GM12865 (cell line): ENCODE data around the gene RFNG.

ENCODE experiments used
- DNase-seq: peaks from one replicate; pipeline ENCODE4 v3.0.0; 2010; ENCODE audit warnings: low read depth
- H3K4me3 ChIP-seq: 2 replicates; pipeline ENCODE4 v1.5.1; 2011; ENCODE audit warnings: mild to moderate bottlenecking, low read depth, low read length, control low read depth
- CTCF ChIP-seq: IDR thresholded peaks from 2 replicates; pipeline ENCODE4 v1.5.1; 2011; ENCODE audit warnings: low read length, control low read depth, low read depth, inconsistent platforms; ENCODE audit not compliant: insufficient read depth; ENCODE audit errors: missing control alignments

The RFNG gene

GRCh38 chr17:82063424-82064415 lies 12.1 kb upstream of the RFNG start:
- no peak for TF ChIP-seq CTCF
- H3K4me3 ChIP-seq: no peak overlapping the region; the same call in 1 of the 2 replicates
- DNase-seq: no peak

GRCh38 chr17:82062984-82063368 lies 11.4 kb upstream of the RFNG start:
- no peak for DNase-seq
- H3K4me3 ChIP-seq: no peak overlapping the region
- no peak for TF ChIP-seq CTCF

- no peak for DNase-seq
- H3K4me3 ChIP-seq: no peak overlapping the region
- no peak for TF ChIP-seq CTCF
Measured at GRCh38 chr17:82062076-82062983, 10.7 kb upstream of the RFNG start.

GRCh38 chr17:82061047-82061925 lies 9.7 kb upstream of the RFNG start:
- no peak for TF ChIP-seq CTCF
- no peak overlapping the region for H3K4me3 ChIP-seq
- DNase-seq: no peak

- TF ChIP-seq CTCF: no peak
- H3K4me3 ChIP-seq: no peak overlapping the region
- no peak for DNase-seq
Measured at GRCh38 chr17:82060614-82061013, 9.0 kb upstream of the RFNG start.

- no peak for TF ChIP-seq CTCF
- no peak overlapping the region for H3K4me3 ChIP-seq
- no peak for DNase-seq
Measured at GRCh38 chr17:82060001-82060380, 8.4 kb upstream of the RFNG start.
